Activated T-helper 2 cell treated with anti-CD3 and anti-CD28 coated beads, Interferon-gamma antibody, Interleukin-2, Interleukin-4, amounts not matched to agents 10 μg/mL and 5 μg/mL and 100 μg/mL, durations not matched to agents 14 hours and 24 hours and 36 hours (primary cell): Measurements from ENCODE around the gene LRRC56. TPM values are rescaled to one million over a fixed set of nuclear protein-coding genes. Genes with fewer than 3 reads are reported as not detected.

ENCODE experiments used
- DNase-seq: peaks from one replicate; pipeline ENCODE4 v3.0.0; 2021; ENCODE audit warnings: low spot score
- H3K27ac Mint-ChIP-seq: one replicate; pipeline ENCODE4 v1.8.0; 2021; ENCODE audit warnings: mixed read lengths
- H3K27me3 Mint-ChIP-seq: one replicate; pipeline ENCODE4 v1.8.0; 2021; ENCODE audit warnings: low read depth, mixed read lengths
- H3K36me3 Mint-ChIP-seq: one replicate; pipeline ENCODE4 v1.8.0; 2021; ENCODE audit warnings: low read depth, mixed read lengths
- H3K4me1 Mint-ChIP-seq: one replicate; pipeline ENCODE4 v1.8.0; 2021; ENCODE audit warnings: low read depth, mixed read lengths
- H3K4me3 Mint-ChIP-seq: one replicate; pipeline ENCODE4 v1.8.0; 2021; ENCODE audit warnings: low read depth, mild to moderate bottlenecking, moderate library complexity, mixed read lengths
- H3K9me3 Mint-ChIP-seq: one replicate; pipeline ENCODE4 v1.8.0; 2021; ENCODE audit warnings: mixed read lengths
- intact Hi-C: fragments of 100-400 bp; cut with micrococcal nuclease; formaldehyde crosslinking; loops from one replicate; pipeline ENCODE4 v1.15.1; 2023
- total RNA-seq: library from RNA; stranded (reverse); gene quantifications from 2 replicates; pipeline ENCODE4 v1.2.3, GENCODE V29; 2022

The LRRC56 gene
- total RNA-seq, 1 donor from 2014 or later = 1.3 TPM

DNA sequence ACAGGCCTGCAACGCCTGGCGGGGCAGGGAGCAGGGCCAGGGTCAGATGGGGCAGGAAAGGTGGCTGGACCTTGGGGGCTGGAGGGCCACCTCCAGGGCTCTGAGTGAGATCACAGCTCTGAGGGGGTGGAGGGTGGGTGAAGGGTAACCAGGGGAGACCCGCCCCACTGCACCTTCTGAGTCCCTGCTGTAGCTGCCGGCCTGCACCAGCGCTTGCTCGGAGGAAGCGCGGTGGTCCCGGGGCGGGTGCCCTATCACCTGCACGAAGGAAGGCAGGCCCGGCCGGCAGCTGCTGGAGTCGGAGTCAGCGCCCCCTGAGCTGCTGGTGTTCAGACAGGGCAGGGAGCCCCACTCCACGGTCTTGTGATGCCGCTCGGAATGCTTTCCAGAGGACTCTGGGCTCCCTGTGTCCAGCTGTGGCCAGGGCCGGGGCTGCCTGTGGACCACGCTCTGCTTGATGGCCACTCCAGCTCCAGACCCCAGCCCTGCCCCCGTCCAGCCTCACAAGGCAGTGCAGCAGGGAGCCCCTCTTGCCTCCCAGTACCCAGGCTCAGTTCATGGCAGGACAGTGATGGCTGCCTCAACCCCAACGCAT, 19.4 kb downstream of the LRRC56 start:
- no peaks in the 10 kb centered on the region for H3K36me3 Mint-ChIP-seq
- no peak overlapping the region for H3K4me3 Mint-ChIP-seq
- H3K27me3 Mint-ChIP-seq = peaks cover 18% of the 10 kb centered on the region
- H3K4me1 Mint-ChIP-seq = peaks cover 4% of the 10 kb centered on the region
- H3K27ac Mint-ChIP-seq = no peak overlapping the region
- no peaks in the 10 kb centered on the region for H3K9me3 Mint-ChIP-seq
- DNase-seq = no peak
- intact Hi-C loops = no loop called here

DNA sequence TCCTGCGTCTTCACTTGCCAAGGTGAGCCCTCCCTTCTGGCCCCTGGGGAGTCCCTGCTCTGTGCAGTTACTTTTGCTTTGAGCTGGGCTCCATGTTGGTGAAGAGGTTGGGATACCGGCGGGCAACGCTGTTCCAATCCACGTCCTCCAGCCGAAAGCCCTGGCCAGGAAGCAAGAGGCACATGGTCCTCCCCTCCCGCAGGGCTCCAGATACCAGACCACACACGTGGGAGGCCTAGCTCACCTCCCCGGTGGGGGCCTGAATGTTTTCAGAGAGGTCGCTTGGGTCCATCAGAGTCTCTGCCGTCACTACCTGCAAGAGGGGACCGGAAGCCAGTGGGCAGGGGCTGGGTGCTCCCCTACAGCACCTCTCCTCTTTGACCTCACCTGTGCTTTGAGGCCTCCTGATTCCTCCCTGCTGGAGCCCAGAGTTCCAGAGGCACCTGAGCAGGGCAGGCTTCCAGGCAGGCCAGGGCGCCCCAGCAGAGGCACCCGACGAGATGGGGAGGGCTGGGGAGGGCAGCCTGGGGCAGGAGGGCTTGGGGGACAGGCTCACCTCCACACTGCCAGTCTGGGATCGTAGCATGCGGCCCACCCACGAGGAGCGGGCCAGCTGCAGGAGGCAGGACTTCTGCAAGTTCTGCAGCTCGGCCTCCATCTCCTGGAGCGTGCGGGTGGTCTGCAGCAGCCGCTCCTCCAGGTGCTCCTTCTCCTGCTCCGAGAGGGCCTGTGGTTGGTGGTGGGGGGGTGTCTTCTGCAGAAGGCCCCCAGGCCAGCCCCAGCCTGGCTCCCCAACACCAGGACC, 20.2 kb downstream of the LRRC56 start:
- no peak for DNase-seq
- Mint-ChIP-seq H3K27me3 (peaks cover 18% of the 10 kb centered on the region), H3K4me3 (no peak overlapping the region), H3K27ac (no peak overlapping the region), H3K9me3 (no peaks in the 10 kb centered on the region), H3K4me1 (peaks cover 4% of the 10 kb centered on the region), H3K36me3 (no peaks in the 10 kb centered on the region)
- intact Hi-C loops = no loop called here

- H3K36me3 Mint-ChIP-seq = peaks cover under 1% of the 10 kb centered on the region
- intact Hi-C loops = no loop called here
- H3K4me1 Mint-ChIP-seq = peaks cover 4% of the 10 kb centered on the region
- peaks cover 18% of the 10 kb centered on the region for H3K27me3 Mint-ChIP-seq
- H3K4me3 Mint-ChIP-seq = no peak overlapping the region
- H3K9me3 Mint-ChIP-seq = no peaks in the 10 kb centered on the region
- H3K27ac Mint-ChIP-seq = no peak overlapping the region
- DNase-seq = no peak
Observed at GRCh38 chr11:558503-558902, 21.2 kb downstream of the LRRC56 start.

- intact Hi-C loops = no loop called here
- Mint-ChIP-seq H3K27ac (no peak overlapping the region), H3K36me3 (peaks cover 4% of the 10 kb centered on the region), H3K27me3 (peaks cover 18% of the 10 kb centered on the region), H3K9me3 (no peaks in the 10 kb centered on the region), H3K4me3 (peak overlapping the region; percentile 26), H3K4me1 (peaks cover 4% of the 10 kb centered on the region)
- no peak for DNase-seq
Observed at GRCh38 chr11:559020-559620, 21.8 kb downstream of the LRRC56 start.

DNA sequence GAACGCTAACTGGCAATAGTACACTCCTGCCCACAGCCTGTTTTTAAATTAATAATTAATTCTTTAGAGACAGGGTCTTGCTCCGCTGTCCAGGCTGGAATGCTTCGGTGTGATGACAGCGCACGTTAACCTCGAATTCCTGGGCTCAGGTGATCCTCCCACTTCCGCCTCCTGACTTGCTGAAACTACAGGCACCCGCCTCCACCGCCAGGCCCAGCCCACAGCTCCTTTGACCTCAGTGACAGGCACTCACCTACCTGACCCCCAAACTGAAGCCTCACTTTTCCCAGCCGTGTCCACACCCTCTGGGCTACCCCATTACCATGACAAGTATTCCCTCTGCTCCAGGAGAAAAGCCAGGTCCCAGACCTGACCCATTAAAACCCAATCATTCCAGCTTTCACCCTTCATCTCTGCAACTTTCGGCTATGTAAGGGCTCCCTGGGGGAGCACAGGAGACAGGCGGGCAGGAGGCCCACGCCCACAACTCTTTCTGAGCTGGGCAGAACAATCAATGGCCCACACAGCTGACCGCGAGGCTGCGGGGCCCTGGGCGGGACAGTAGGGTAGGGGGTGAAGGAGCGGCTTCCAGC, 22.5 kb downstream of the LRRC56 start:
- Mint-ChIP-seq H3K27ac (no peak overlapping the region), H3K27me3 (peaks cover 18% of the 10 kb centered on the region), H3K36me3 (peaks cover 8% of the 10 kb centered on the region), H3K9me3 (no peaks in the 10 kb centered on the region), H3K4me3 (peak overlapping the region; percentile 39), H3K4me1 (peaks cover 4% of the 10 kb centered on the region)
- intact Hi-C loops = loop anchor here (2.0 kb wide), 2 partner anchors 25 to 137 kb away; partner anchors contain the start of gene HRAS
- DNase-seq = no peak

DNA sequence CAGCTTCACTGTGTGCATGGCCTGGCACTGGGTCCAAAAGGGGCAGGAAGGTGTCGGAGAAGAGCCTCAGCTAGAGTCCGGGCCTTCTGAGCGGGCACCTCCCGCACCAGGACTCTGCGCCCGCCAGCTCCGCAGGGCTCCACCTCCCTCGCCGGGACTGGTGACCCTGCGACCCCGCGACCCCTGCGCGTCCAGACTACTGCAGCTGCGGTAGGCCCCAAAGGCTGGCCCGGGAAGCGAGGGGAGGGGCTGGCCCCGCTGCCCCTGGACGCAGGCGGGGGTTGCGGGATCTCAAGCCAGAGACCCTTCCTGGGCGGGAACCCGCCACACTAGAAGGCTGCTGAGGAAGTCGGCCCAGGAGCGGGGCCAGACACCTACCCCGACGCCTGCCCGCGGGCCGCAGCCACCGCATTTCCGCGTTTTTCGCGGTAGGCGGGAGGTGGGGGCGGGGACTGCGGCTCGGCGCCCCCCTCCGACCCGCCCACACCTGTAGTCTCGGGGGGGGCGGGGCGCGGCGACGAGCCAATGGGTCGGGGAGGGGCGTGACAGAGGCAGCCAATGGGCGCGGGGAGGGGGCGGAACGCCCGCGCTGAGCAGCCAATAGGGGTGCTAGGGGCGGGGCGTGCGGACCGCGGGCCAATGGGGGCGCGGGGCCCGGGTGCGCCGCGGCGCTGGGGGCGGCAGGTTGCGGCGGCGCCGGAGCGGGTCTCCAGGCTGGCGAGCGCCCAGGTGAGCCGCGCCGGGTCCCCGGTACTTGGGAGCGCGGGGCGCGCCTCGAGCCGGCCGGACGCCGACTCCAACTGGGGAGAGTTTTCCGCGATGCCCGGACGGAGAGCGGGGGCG, 23.2 kb downstream of the LRRC56 start, which contains the start of the genes LMNTD2 and RASSF7:
TSS of gene LMNTD2 (minus strand) at position 434 of the 843 bp plus-strand sequence. CDS start at position 412, 22 bp downstream.
TSS of gene RASSF7 (plus strand) at position 666 of the 843 bp plus-strand sequence. CDS start 799 bp downstream, outside the sequence.
- Mint-ChIP-seq H3K36me3 (peaks cover 8% of the 10 kb centered on the region), H3K27ac (peak within 1 kb of the TSS; percentile 60), H3K4me3 (peak within 1 kb of the TSS; percentile 90), H3K27me3 (peaks cover 18% of the 10 kb centered on the region), H3K4me1 (peaks cover 4% of the 10 kb centered on the region), H3K9me3 (no peaks in the 10 kb centered on the region)
- intact Hi-C loops = loop anchor here (2.0 kb wide), 2 partner anchors 26 to 136 kb away; partner anchors contain the start of gene HRAS
- DNase-seq = peak; percentile 93

GRCh38 chr11:561148-562003, 24.0 kb downstream of the LRRC56 start:
- Mint-ChIP-seq H3K9me3 (no peaks in the 10 kb centered on the region), H3K27me3 (peaks cover 16% of the 10 kb centered on the region)
- DNase-seq = no peak

DNA sequence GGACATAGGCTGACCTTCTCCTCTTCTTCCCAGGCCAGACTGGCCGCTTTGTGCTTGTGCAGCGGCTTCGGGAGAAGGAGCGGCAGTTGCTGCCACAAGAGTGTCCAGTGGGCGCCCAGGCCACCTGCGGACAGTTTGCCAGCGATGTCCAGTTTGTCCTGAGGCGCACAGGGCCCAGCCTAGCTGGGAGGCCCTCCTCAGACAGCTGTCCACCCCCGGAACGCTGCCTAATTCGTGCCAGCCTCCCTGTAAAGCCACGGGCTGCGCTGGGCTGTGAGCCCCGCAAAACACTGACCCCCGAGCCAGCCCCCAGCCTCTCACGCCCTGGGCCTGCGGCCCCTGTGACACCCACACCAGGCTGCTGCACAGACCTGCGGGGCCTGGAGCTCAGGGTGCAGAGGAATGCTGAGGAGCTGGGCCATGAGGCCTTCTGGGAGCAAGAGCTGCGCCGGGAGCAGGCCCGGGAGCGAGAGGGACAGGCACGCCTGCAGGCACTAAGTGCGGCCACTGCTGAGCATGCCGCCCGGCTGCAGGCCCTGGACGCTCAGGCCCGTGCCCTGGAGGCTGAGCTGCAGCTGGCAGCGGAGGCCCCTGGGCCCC, 24.8 kb downstream of the LRRC56 start:
- intact Hi-C loops = no loop called here
- Mint-ChIP-seq H3K4me3 (peak overlapping the region; percentile 90), H3K4me1 (peaks cover 6% of the 10 kb centered on the region), H3K36me3 (peaks cover 21% of the 10 kb centered on the region), H3K9me3 (no peaks in the 10 kb centered on the region), H3K27ac (no peak overlapping the region), H3K27me3 (peaks cover 12% of the 10 kb centered on the region)
- DNase-seq = no peak

More at GRCh38 chr11:561148-562003, 24.0 kb downstream of the LRRC56 start:
- intact Hi-C loops = loop anchor here (2.0 kb wide), 2 partner anchors 27 to 135 kb away; partner anchors contain the start of gene HRAS
- Mint-ChIP-seq H3K27ac (peak overlapping the region; percentile 60), H3K36me3 (peaks cover 13% of the 10 kb centered on the region), H3K4me1 (peaks cover 6% of the 10 kb centered on the region), H3K4me3 (peak overlapping the region; percentile 90)

DNA sequence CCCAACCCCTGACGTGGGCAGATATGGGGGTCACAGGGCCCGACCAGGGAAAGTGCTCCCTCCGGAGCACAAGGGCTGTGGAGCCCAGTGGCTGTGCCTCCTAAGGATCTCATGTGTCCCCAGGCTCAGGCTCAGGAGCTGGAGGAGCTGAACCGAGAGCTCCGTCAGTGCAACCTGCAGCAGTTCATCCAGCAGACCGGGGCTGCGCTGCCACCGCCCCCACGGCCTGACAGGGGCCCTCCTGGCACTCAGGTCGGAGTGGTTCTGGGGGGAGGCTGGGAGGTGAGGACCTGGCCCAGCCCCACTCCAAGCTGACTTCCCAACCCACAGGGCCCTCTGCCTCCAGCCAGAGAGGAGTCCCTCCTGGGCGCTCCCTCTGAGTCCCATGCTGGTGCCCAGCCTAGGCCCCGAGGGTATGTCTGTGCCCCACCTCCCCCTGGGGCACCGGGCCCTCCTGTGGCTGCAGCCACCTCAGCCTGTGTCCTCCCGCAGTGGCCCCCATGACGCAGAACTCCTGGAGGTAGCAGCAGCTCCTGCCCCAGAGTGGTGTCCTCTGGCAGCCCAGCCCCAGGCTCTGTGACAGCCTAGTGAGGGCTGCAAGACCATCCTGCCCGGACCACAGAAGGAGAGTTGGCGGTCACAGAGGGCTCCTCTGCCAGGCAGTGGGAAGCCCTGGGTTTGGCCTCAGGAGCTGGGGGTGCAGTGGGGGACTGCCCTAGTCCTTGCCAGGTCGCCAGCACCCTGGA, 25.9 kb downstream of the LRRC56 start:
- Mint-ChIP-seq H3K36me3 (peaks cover 27% of the 10 kb centered on the region), H3K27ac (no peak overlapping the region), H3K4me1 (peaks cover 6% of the 10 kb centered on the region), H3K9me3 (no peaks in the 10 kb centered on the region), H3K4me3 (no peak overlapping the region), H3K27me3 (peaks cover 4% of the 10 kb centered on the region)
- DNase-seq = no peak
- intact Hi-C loops = no loop called here

DNA sequence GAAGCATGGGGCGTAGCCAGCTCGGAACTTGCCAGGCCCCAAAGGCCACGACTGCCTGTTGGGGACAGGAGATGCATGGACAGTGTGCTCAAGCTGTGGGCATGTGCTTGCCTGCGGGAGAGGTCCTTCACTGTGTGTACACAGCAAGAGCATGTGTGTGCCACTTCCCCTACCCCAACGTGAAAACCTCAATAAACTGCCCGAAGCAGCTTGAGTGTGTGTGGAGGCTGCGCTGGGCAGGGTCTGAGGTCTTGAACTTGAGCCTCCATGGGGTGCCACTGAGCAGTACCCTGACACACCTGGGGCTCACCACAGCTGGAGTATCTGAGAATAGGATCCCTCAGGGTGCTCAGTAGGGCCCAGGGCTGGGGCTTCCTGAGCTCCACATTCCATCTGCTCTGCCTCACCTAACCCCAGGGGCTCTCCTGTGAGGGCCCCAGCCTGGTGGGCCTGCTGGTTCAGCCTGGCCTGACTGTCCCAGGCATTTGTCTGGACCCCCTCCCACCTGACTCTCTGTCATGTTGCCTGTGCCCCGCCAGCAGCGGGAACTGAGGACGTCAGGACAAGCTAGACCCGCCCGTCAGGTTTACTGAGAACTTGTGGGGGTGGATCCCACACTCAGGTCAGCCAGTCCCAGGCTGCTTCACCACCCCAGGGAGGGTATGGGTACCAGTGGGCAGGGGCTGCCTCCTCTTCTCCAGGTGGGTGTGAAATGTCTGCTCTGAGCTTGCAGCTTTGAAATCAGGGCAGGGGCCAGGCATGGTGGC, 26.7 kb downstream of the LRRC56 start:
- H3K4me3 Mint-ChIP-seq = no peak overlapping the region
- H3K27me3 Mint-ChIP-seq = peaks cover 1% of the 10 kb centered on the region
- DNase-seq = no peak
- peaks cover 6% of the 10 kb centered on the region for H3K4me1 Mint-ChIP-seq
- H3K36me3 Mint-ChIP-seq = peaks cover 27% of the 10 kb centered on the region
- no peaks in the 10 kb centered on the region for H3K9me3 Mint-ChIP-seq
- no peak overlapping the region for H3K27ac Mint-ChIP-seq
- intact Hi-C loops = no loop called here
